HFFc6 (cell line): ENCODE measurements around the gene NCOA5. TPM values are rescaled to one million over a fixed set of nuclear protein-coding genes. Genes with fewer than 3 reads are reported as not detected.

Experiments used
- DNase-seq: peaks from one replicate; pipeline ENCODE4 v3.0.0-alpha.2; 2018
- H3K27ac Mint-ChIP-seq: 2 replicates; pipeline ENCODE4 v1.8.0; 2020; ENCODE audit warnings: mild to moderate bottlenecking, mixed read lengths
- H3K27me3 Mint-ChIP-seq: 2 replicates; pipeline ENCODE4 v1.8.0; 2021; ENCODE audit warnings: mild to moderate bottlenecking, moderate library complexity, mixed read lengths; ENCODE audit not compliant: insufficient read depth
- H3K36me3 Mint-ChIP-seq: 2 replicates; pipeline ENCODE4 v1.8.0; 2021; ENCODE audit warnings: low read depth, mixed read lengths
- H3K4me1 Mint-ChIP-seq: 2 replicates; pipeline ENCODE4 v1.8.0; 2020; ENCODE audit warnings: low read depth, mixed read lengths
- H3K4me3 Mint-ChIP-seq: 2 replicates; pipeline ENCODE4 v1.8.0; 2020; ENCODE audit warnings: mild to moderate bottlenecking, moderate library complexity, mixed read lengths
- H3K9me3 Mint-ChIP-seq: 2 replicates; pipeline ENCODE4 v1.8.0; 2020; ENCODE audit warnings: mild to moderate bottlenecking, mixed read lengths
- total RNA-seq, 6 experiments: library from RNA; stranded (reverse); fragmentation: NEBNext Ultra II Directional; extraction: Animal tissue kit (Norgen Biotek cat#: 25700); gene quantifications; 2 replicates in 1 of 6; 3 replicates in 5 of 6; pipeline ENCODE4 v1.2.3, GENCODE V29; 2021
- TF ChIP-seq, protein P1 (sequence below): fragments of 200-600 bp; sonication (generic); IDR thresholded peaks from 2 replicates; pipeline ENCODE4 v1.5.0; 2021; ENCODE audit warnings: antibody characterized with exemption, mild to moderate bottlenecking

The NCOA5 gene
- total RNA-seq, 6 experiments from 2014 or later = 15.3 to 25.1 (median 23.2) TPM

DNA sequence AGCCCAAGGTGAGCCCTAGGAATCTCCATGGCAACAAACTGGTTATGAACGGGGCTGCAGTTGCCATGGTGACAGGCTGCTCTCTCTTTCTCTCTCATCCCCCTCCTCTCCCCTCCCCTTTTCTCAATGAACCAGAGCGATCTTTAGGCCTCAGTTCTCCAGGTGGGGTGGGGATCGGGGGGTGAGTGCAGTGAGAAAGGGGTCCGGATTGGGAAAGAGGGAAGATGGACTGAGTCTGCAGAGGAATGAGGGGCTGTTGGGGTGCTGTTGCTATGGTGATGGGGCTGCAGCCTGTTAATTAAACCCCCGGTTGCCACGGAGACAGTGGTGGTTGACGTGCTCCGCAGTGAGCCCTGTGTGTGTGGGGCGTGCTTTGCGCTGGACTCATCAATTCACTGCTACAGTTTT lies 64.4 kb downstream of the NCOA5 start:
- Mint-ChIP-seq H3K27ac (no peak overlapping the region), H3K27me3 (peaks cover 28% of the 10 kb centered on the region), H3K9me3 (no peaks in the 10 kb centered on the region), H3K4me3 (no peak overlapping the region), H3K4me1 (no peaks in the 10 kb centered on the region), H3K36me3 (no peaks in the 10 kb centered on the region)
- DNase-seq = no peak
- TF ChIP-seq, protein P1, sequence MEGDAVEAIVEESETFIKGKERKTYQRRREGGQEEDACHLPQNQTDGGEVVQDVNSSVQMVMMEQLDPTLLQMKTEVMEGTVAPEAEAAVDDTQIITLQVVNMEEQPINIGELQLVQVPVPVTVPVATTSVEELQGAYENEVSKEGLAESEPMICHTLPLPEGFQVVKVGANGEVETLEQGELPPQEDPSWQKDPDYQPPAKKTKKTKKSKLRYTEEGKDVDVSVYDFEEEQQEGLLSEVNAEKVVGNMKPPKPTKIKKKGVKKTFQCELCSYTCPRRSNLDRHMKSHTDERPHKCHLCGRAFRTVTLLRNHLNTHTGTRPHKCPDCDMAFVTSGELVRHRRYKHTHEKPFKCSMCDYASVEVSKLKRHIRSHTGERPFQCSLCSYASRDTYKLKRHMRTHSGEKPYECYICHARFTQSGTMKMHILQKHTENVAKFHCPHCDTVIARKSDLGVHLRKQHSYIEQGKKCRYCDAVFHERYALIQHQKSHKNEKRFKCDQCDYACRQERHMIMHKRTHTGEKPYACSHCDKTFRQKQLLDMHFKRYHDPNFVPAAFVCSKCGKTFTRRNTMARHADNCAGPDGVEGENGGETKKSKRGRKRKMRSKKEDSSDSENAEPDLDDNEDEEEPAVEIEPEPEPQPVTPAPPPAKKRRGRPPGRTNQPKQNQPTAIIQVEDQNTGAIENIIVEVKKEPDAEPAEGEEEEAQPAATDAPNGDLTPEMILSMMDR = no peak

DNA sequence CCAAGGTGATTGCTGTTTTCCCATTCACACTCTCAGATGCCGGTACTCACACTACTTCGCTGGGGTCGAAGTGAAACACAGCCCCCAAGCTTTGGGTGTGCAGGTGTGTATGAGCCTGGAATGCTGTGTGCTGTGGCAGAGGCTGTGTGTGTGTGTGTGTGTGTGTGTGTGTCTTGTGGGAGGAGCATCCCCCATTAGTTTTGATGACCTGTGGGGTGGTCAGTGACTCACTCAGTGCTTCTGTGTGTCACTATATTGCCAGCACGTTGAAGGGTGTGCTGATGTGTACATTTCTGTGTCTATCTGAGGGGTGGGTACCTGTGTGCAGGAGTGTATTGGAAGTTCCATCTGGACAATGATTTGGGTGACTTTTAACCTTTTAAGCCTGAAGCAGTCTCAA lies 65.8 kb downstream of the NCOA5 start:
- Mint-ChIP-seq H3K27ac (no peak overlapping the region), H3K36me3 (no peaks in the 10 kb centered on the region), H3K27me3 (peaks cover 25% of the 10 kb centered on the region), H3K9me3 (no peaks in the 10 kb centered on the region), H3K4me3 (no peak overlapping the region), H3K4me1 (no peaks in the 10 kb centered on the region)
- TF ChIP-seq, protein P1 = no peak
- peak; percentile 4 for DNase-seq

DNA sequence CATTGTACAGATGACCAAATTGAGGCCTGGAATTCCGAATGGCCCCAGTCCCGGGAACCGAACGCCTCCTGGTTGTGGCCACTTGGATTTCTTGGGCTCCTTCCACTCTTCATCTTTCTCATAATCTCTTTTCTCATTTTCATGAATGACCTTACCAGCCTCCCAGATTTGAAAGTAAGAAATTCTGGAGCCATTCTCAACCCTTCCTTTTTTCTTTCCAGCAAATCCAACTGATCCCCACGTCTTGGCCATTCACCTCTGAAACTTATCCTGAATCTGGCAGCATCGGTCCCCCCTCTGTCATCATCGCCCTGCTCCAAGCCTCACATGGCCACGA lies 66.6 kb downstream of the NCOA5 start:
- Mint-ChIP-seq H3K4me3 (no peak overlapping the region; the same call in 1 of the 2 replicates), H3K27me3 (peaks cover 25% of the 10 kb centered on the region), H3K4me1 (no peaks in the 10 kb centered on the region), H3K9me3 (no peaks in the 10 kb centered on the region), H3K27ac (no peak overlapping the region), H3K36me3 (no peaks in the 10 kb centered on the region)
- TF ChIP-seq, protein P1 = peak; percentile 42
- no peak for DNase-seq

DNA sequence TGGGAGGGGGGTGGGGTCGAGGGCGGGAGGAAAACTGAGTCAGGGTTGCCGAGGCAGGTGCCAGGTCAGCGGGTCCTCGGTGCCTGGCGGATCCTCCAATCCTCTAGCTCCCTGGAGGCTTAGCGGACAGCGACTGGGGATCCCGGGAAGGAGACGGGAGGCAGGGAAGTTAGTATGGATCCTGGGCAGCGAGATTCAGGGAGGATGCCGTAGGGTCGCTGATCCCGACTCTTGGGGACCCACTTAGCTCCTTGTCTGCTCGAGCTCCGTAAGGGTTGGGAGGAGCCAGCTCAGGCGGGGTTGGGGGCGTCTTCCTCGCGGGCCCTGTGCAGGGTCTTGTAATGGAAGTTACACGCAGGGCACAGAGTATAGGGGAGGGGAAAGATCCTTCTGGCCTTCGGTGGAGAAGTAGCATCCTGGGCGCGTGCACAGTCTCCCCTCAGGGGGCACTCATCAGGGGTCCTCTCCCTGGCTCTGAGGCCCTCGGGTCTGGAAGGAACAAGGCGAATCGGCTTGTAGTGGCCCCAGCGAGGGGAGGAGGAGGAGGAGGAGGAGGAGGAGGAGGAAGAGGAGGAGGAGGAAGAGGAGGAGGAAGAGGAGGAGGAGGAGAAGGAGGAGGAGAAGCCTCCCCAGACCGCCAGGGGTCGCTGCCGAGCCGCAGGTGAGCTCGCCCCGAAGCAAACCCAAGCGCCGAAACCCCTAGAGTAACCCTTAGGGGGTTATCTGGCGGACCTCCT lies 67.2 kb downstream of the NCOA5 start:
- H3K27me3 Mint-ChIP-seq = peaks cover 28% of the 10 kb centered on the region
- TF ChIP-seq, protein P1 = peak; percentile 83
- no peaks in the 10 kb centered on the region for H3K9me3 Mint-ChIP-seq
- H3K36me3 Mint-ChIP-seq = no peaks in the 10 kb centered on the region
- peak; percentile 7 for DNase-seq
- H3K4me1 Mint-ChIP-seq = no peaks in the 10 kb centered on the region
- H3K4me3 Mint-ChIP-seq = peak overlapping the region; percentile 59
- H3K27ac Mint-ChIP-seq = no peak overlapping the region

DNA sequence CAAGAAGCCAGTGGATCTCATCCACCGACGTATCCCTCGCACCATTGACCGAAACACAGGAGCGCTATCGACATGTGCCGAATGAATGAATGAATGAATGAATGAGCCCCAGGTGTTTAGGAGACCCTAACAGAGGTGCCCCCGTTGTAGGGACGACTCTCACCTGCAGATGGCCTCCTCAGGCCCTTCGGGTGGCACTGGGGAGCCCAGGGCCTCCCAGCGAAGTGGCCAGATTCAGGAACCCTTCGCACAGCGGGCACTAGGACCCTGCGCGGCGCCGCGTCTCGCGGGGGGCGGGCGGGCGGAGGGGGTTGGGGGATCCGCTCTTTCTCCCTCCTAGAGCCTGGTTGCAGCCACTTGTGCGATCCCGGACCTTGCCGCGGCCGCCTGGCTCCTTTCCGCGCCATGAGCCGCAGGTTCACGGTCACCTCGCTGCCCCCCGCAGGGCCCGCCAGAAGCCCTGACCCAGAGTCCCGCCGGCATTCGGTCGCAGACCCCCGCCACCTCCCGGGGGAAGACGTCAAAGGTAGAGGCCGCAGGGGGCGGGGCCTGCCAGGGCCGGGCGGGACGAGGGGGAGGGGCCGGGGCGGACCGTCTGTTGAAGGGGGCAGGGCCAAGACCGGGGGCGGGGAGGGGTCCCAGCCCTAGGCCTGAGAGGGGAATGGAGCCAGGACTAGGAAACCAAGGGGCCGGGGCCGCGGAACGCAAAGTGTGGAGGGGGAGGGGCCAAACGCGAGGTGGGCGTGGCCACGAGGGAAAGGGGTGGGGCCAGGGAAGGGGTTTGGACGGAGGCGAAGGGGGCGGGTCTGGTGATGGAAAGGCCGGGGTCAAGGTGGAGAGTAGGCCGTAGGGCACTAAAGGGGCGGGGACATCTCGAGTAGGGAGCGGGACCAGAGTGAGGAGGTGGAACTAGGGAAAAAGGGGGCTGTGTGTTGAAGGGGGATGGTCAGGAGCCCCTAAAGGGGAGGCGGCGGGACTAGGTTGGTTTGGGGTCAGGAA lies 68.1 kb downstream of the NCOA5 start:
- no peak overlapping the region for H3K27ac Mint-ChIP-seq
- H3K36me3 Mint-ChIP-seq = no peaks in the 10 kb centered on the region
- no peaks in the 10 kb centered on the region for H3K4me1 Mint-ChIP-seq
- TF ChIP-seq, protein P1 = peak; percentile 16; the same call in 1 of the 2 replicates
- DNase-seq = no peak
- H3K4me3 Mint-ChIP-seq = peak overlapping the region; percentile 59; the same call in 1 of the 2 replicates
- peaks cover 29% of the 10 kb centered on the region for H3K27me3 Mint-ChIP-seq
- H3K9me3 Mint-ChIP-seq = no peaks in the 10 kb centered on the region
